ENCODE measurements around the gene MACROD2.

- TF ChIP-seq CTCF (optimal IDR thresholded peaks at IDR 0.05 in 1 of 3, IDR thresholded peaks at IDR 0.05 in 1 of 3, conservative IDR thresholded peaks at IDR 0.05 in 1 of 3; ENCODE audit: extremely low read depth in 1 of 3, insufficient read depth in 2 of 3, low read length in 3 of 3), result no peak
- TF ChIP-seq EZH2 (IDR thresholded peaks at IDR 0.05; ENCODE audit: low read length), result no peak
Measured at GRCh38 chr20:15399781-15400180, 1404.5 kb downstream of the MACROD2 start.
